T-helper 22 cell (primary cell): ENCODE results near the gene MAPKAPK2.

Experiments
- DNase-seq: peaks from one replicate; pipeline ENCODE4 v3.0.0-alpha.2; 2020; ENCODE audit warnings: low read depth

The MAPKAPK2 gene

GRCh38 chr1:206704226-206704625, 19.5 kb downstream of the MAPKAPK2 start:
- no peak for DNase-seq

- DNase-seq, result no peak
These were observed 20.5 kb downstream of the MAPKAPK2 start for GRCh38 chr1:206705191-206705590.

- no peak for DNase-seq
These were observed 21.1 kb downstream of the MAPKAPK2 start for GRCh38 chr1:206705726-206706297.

GRCh38 chr1:206706298-206706791, 21.6 kb downstream of the MAPKAPK2 start:
- no peak for DNase-seq

GRCh38 chr1:206706806-206707366, 22.2 kb downstream of the MAPKAPK2 start:
- no peak for DNase-seq

- DNase-seq, result no peak
These were observed 23.4 kb downstream of the MAPKAPK2 start for GRCh38 chr1:206708058-206708457.

GRCh38 chr1:206708882-206709281, 24.2 kb downstream of the MAPKAPK2 start:
- DNase-seq, result no peak

- DNase-seq, result no peak
These were observed 24.6 kb downstream of the MAPKAPK2 start for GRCh38 chr1:206709322-206709721.

GRCh38 chr1:206709772-206710459, 25.2 kb downstream of the MAPKAPK2 start:
- DNase-seq, result no peak

GRCh38 chr1:206710460-206710823, 25.7 kb downstream of the MAPKAPK2 start:
- no peak for DNase-seq

GRCh38 chr1:206713070-206713469, 28.4 kb downstream of the MAPKAPK2 start:
- no peak for DNase-seq

GRCh38 chr1:206713910-206714312, 29.2 kb downstream of the MAPKAPK2 start:
- no peak for DNase-seq

- DNase-seq, result peak; percentile 32
These were observed 29.8 kb downstream of the MAPKAPK2 start for GRCh38 chr1:206714331-206715058.

- no peak for DNase-seq
These were observed 30.4 kb downstream of the MAPKAPK2 start for GRCh38 chr1:206715120-206715519.

- DNase-seq, result peak; percentile 51
These were observed 30.9 kb downstream of the MAPKAPK2 start for GRCh38 chr1:206715552-206716158.

GRCh38 chr1:206716159-206716869, 31.6 kb downstream of the MAPKAPK2 start:
- no peak for DNase-seq

- peak; percentile 26 for DNase-seq
These were observed 32.4 kb downstream of the MAPKAPK2 start for GRCh38 chr1:206716870-206717673.

GRCh38 chr1:206717674-206717989, 32.9 kb downstream of the MAPKAPK2 start:
- DNase-seq, result no peak

GRCh38 chr1:206719169-206719839, 34.6 kb downstream of the MAPKAPK2 start:
- DNase-seq, result no peak

- DNase-seq, result no peak
These were observed 36.7 kb downstream of the MAPKAPK2 start for GRCh38 chr1:206721454-206721853.
